ENCODE results near the gene KLF7.

- TF ChIP-seq, protein P1, sequence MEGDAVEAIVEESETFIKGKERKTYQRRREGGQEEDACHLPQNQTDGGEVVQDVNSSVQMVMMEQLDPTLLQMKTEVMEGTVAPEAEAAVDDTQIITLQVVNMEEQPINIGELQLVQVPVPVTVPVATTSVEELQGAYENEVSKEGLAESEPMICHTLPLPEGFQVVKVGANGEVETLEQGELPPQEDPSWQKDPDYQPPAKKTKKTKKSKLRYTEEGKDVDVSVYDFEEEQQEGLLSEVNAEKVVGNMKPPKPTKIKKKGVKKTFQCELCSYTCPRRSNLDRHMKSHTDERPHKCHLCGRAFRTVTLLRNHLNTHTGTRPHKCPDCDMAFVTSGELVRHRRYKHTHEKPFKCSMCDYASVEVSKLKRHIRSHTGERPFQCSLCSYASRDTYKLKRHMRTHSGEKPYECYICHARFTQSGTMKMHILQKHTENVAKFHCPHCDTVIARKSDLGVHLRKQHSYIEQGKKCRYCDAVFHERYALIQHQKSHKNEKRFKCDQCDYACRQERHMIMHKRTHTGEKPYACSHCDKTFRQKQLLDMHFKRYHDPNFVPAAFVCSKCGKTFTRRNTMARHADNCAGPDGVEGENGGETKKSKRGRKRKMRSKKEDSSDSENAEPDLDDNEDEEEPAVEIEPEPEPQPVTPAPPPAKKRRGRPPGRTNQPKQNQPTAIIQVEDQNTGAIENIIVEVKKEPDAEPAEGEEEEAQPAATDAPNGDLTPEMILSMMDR (IDR thresholded peaks at IDR 0.05), result no peak
- TF ChIP-seq POLR2A (IDR thresholded peaks at IDR 0.05), result no peak
Observed at GRCh38 chr2:207144173-207144785, 21.5 kb downstream of the KLF7 start.
